HCT116 (cell line): ENCODE data around the gene TTC21B. TPM values are rescaled to one million over a fixed set of nuclear protein-coding genes. Genes with fewer than 3 reads are reported as not detected.

Experiments
- ATAC-seq: fragments of 200-7000 bp; cut with Tn5 transposase; 2 replicates; pipeline ENCODE4 v1.9.1; 2020; ENCODE audit warnings: mild to moderate bottlenecking, moderate library complexity
- BruUV-seq: library from RNA; stranded (reverse); fragments of 400-500 nt; replicated peaks from 2 replicates; lab custom pipeline; 2021; lab: Mats Ljungman, UMichigan
- CTCF ChIA-PET: fragments of 300-600 bp; sonication (Branson Sonifier 250); formaldehyde crosslinking; loops from one replicate; lab custom pipeline; 2021; ENCODE audit warnings: antibody characterized with exemption; lab: Charles Lee
- POLR2A ChIA-PET: fragments of 300-600, 350-600 bp; sonication (Branson Sonifier 250); formaldehyde crosslinking; loops from one replicate; lab custom pipeline; 2021; ENCODE audit warnings: antibody characterized with exemption; lab: Charles Lee
- RAD21 ChIA-PET, 2 experiments: fragments of 300-600 bp; sonication (Branson Sonifier 250); formaldehyde crosslinking; loops; one replicate each; lab custom pipeline; 2023; ENCODE audit warnings: low total read pairs in 2 of 2; ENCODE audit not compliant: uncharacterized antibody in 2 of 2, unreplicated experiment in 2 of 2, low non-redundant PET in 1 of 2; lab: Charles Lee
- DNase-seq: peaks from one replicate; pipeline ENCODE4 v3.0.0-alpha.2; 2010; ENCODE audit warnings: low read depth, low spot score
- H2AFZ ChIP-seq: fragments of 200-600 bp; shearing (Covaris generic), sonication (generic); 2 replicates; pipeline ENCODE4 v1.6.1; 2017; ENCODE audit warnings: low read depth, mixed run types, mixed read lengths, antibody characterized with exemption, low read length; ENCODE audit not compliant: poor library complexity, severe bottlenecking
- H3K27ac ChIP-seq: 2 replicates; pipeline ENCODE4 v1.5.1; 2012; ENCODE audit warnings: low read depth, low read length
- H3K27me3 ChIP-seq: fragments of 200-600 bp; sonication (generic); 2 replicates; pipeline ENCODE4 v1.6.1; 2016; ENCODE audit warnings: mixed run types, low read length, mixed read lengths; ENCODE audit not compliant: insufficient read depth
- H3K36me3 ChIP-seq, 2 experiments: fragments of 200-500 bp in 1 of 2; fragments of 200-600 bp in 1 of 2; sonication (Bioruptor generic) in 1 of 2; sonication (generic) in 1 of 2; 2 replicates each; pipeline versions ENCODE4 v1.5.1 to v1.6.1; 2014 to 2016; ENCODE audit warnings: low read length in 2 of 2, inconsistent platforms in 1 of 2, mixed read lengths in 1 of 2, mixed run types in 1 of 2; ENCODE audit not compliant: insufficient read depth in 2 of 2, control insufficient read depth in 1 of 2
- H3K4me1 ChIP-seq, 2 experiments: fragments of 200-600 bp in 1 of 2; sonication (generic) in 1 of 2; 2 replicates each; pipeline versions ENCODE4 v1.5.1 to v1.6.1; 2012 to 2017; ENCODE audit warnings: low read length in 2 of 2, inconsistent platforms in 1 of 2, mild to moderate bottlenecking in 1 of 2, mixed read lengths in 1 of 2, mixed run types in 1 of 2, moderate library complexity in 1 of 2; ENCODE audit not compliant: insufficient read depth in 2 of 2, control insufficient read depth in 1 of 2
- H3K4me2 ChIP-seq: fragments of 200-600 bp; sonication (generic); 2 replicates; pipeline ENCODE4 v1.6.1; 2017; ENCODE audit warnings: mixed run types, low read length, mixed read lengths
- H3K4me3 ChIP-seq, 2 experiments: fragments of 200-600 bp in 1 of 2; sonication (generic) in 1 of 2; replicated peaks in 1 of 2; 2 replicates each; pipeline ENCODE4 v1.5.1; 2011 to 2016; ENCODE audit warnings: low read length in 2 of 2, control low read depth in 1 of 2, low read depth in 1 of 2, mild to moderate bottlenecking in 1 of 2, mixed read lengths in 1 of 2, mixed run types in 1 of 2
- H3K79me2 ChIP-seq: fragments of 200-600 bp; sonication (generic); 2 replicates; pipeline ENCODE4 v1.6.1; 2017; ENCODE audit warnings: mild to moderate bottlenecking, mixed run types, low read length, moderate library complexity, mixed read lengths; ENCODE audit not compliant: insufficient read depth
- H3K9ac ChIP-seq: fragments of 200-600 bp; sonication (generic); 2 replicates; pipeline ENCODE4 v1.6.1; 2016; ENCODE audit warnings: low read length, mixed read lengths
- H3K9me2 ChIP-seq: fragments of 200-600 bp; sonication (generic), shearing (Covaris generic); 2 replicates; pipeline ENCODE4 v1.6.1; 2017; ENCODE audit warnings: mixed run types, mild to moderate bottlenecking, moderate library complexity; ENCODE audit not compliant: insufficient read depth
- H3K9me3 ChIP-seq, 2 experiments: fragments of 200-500 bp in 1 of 2; fragments of 200-600 bp in 1 of 2; sonication (Bioruptor generic) in 1 of 2; sonication (generic) in 1 of 2; 2 replicates each; pipeline ENCODE4 v1.6.1; 2014 to 2017; ENCODE audit warnings: low read length in 2 of 2, mixed read lengths in 2 of 2, inconsistent platforms in 1 of 2, low read depth in 1 of 2, mild to moderate bottlenecking in 1 of 2, mixed run types in 1 of 2, moderate library complexity in 1 of 2; ENCODE audit not compliant: control insufficient read depth in 1 of 2, insufficient read depth in 1 of 2
- H4K20me1 ChIP-seq: fragments of 200-600 bp; sonication (generic), shearing (Covaris generic); 2 replicates; pipeline ENCODE4 v1.6.1; 2017; ENCODE audit warnings: mixed run types, mild to moderate bottlenecking, moderate library complexity; ENCODE audit not compliant: insufficient read depth
- CBX3 ChIP-seq: IDR thresholded peaks from 2 replicates; pipeline ENCODE4 v1.6.1; 2012; ENCODE audit warnings: low read depth
- CEBPB ChIP-seq: IDR thresholded peaks from 2 replicates; pipeline ENCODE4 v1.6.1; 2012; ENCODE audit warnings: low read depth
- ELF1 ChIP-seq: IDR thresholded peaks from 2 replicates; pipeline ENCODE4 v1.6.1; 2012; ENCODE audit warnings: low read depth, borderline replicate concordance
- EZH2phosphoT487 ChIP-seq: fragments of 200-600 bp; IDR thresholded peaks from 2 replicates; pipeline ENCODE4 v1.6.1; 2018; ENCODE audit warnings: antibody characterized with exemption, borderline replicate concordance
- FOSL1 ChIP-seq: IDR thresholded peaks from 2 replicates; pipeline ENCODE4 v1.6.1; 2012; ENCODE audit warnings: low read depth
- POLR2A ChIP-seq: IDR thresholded peaks from 2 replicates; pipeline ENCODE4 v1.7.0; 2011; ENCODE audit warnings: borderline replicate concordance; ENCODE audit not compliant: insufficient read depth, insufficient read length; ENCODE audit errors: extremely low read depth
- POLR2AphosphoS5 ChIP-seq: IDR thresholded peaks from 2 replicates; pipeline ENCODE4 v1.6.1; 2011; ENCODE audit warnings: mild to moderate bottlenecking, low read depth, low read length, moderate library complexity
- REST ChIP-seq: IDR thresholded peaks from 2 replicates; pipeline ENCODE4 v1.6.1; 2012; ENCODE audit warnings: low read depth
- SIN3A ChIP-seq: IDR thresholded peaks from 2 replicates; pipeline ENCODE4 v1.6.1; 2012; ENCODE audit warnings: low read depth
- SRF ChIP-seq: IDR thresholded peaks from 2 replicates; pipeline ENCODE4 v1.6.1; 2012; ENCODE audit warnings: low read depth
- TCF7L2 ChIP-seq: IDR thresholded peaks from 2 replicates; pipeline ENCODE4 v1.7.0; 2011; ENCODE audit warnings: borderline replicate concordance, inconsistent platforms; ENCODE audit not compliant: insufficient read depth, insufficient read length; ENCODE audit errors: extremely low read depth
- ZBTB33 ChIP-seq: IDR thresholded peaks from 2 replicates; pipeline ENCODE4 v1.6.1; 2011; ENCODE audit warnings: mild to moderate bottlenecking, low read length, moderate library complexity; ENCODE audit not compliant: insufficient replicate concordance; ENCODE audit errors: extremely low read depth
- intact Hi-C: fragments of 100-400 bp; cut with micrococcal nuclease; formaldehyde crosslinking; loops from 2 replicates; pipeline ENCODE4 v1.10.0; 2022
- total RNA-seq: library from RNA; stranded (reverse); gene quantifications from one replicate; pipeline ENCODE4 v1.2.1, GENCODE V29; 2021; ENCODE audit not compliant: unreplicated experiment

TTC21B gene
- total RNA-seq, 1 experiment from 2014 or later = 12.2 TPM

- CTCF ChIA-PET = interaction anchor here (0.9 to 3.6 kb wide), 2 partner anchors 175 to 659 kb away, joined by 4 to 26 read pairs; partner anchors contain the start of gene SCN1A
- Histone ChIP-seq H3K4me1 (peaks cover 0 to 15% of the 10 kb centered on the region in 2 experiments; a peak in 2 of 4 replicates), H3K9me3 (no peaks in the 10 kb centered on the region), H3K79me2 (peaks cover 26% of the 10 kb centered on the region), H2AFZ (no peak overlapping the region), H3K9ac (peak overlapping the region; percentile 60), H3K4me3 (peak overlapping the region; percentile 66 to 75), H3K27me3 (no peaks in the 10 kb centered on the region), H3K4me2 (peak overlapping the region; percentile 73), H3K9me2 (no peaks in the 10 kb centered on the region; the same call in 1 of the 2 replicates), H4K20me1 (no peaks in the 10 kb centered on the region; the same call in 1 of the 2 replicates), H3K27ac (no peak overlapping the region), H3K36me3 (no peaks in the 10 kb centered on the region; a peak in 1 of 4 replicates)
- TSS peak; percentile 66 for BruUV-seq
- TF ChIP-seq CBX3 = no peak
- DNase-seq (no peak), ATAC-seq (no peak)
- RAD21 ChIA-PET = no interaction called here
- POLR2A ChIA-PET = interaction anchor here (1.3 kb wide), 1 partner anchor 175 kb away, joined by 6 read pairs; the partner anchor contains the start of gene SCN1A
- intact Hi-C loops = loop anchor here (5.0 kb wide), 2 partner anchors 160 to 465 kb away; partner anchors contain the start of gene GALNT3
Observed at GRCh38 chr2:165952741-165953211, 800 bp downstream of the TTC21B start.

GRCh38 chr2:165952085-165952484, 1.5 kb downstream of the TTC21B start:
- no peak for DNase-seq
- no peaks in the 10 kb centered on the region; a peak in 1 of 4 replicates for H3K36me3 ChIP-seq
- H3K27me3 ChIP-seq = no peaks in the 10 kb centered on the region
- no peak for ATAC-seq
- H2AFZ ChIP-seq = no peak overlapping the region
- peak overlapping the region; percentile 73 for H3K4me2 ChIP-seq
- H3K4me3 ChIP-seq = peak overlapping the region in 1 of 2 experiments; percentile 66; a peak in 1 of 4 replicates
- H3K9me3 ChIP-seq = no peaks in the 10 kb centered on the region
- ChIA-PET RAD21 (no interaction called here), CTCF (interaction anchor here (3.6 kb wide), 1 partner anchor 176 kb away, joined by 26 read pairs; the partner anchor contains the start of gene SCN1A), POLR2A (no interaction called here)
- peaks cover 26% of the 10 kb centered on the region for H3K79me2 ChIP-seq
- H3K9me2 ChIP-seq = no peaks in the 10 kb centered on the region
- no peak overlapping the region for H3K27ac ChIP-seq
- intact Hi-C loops = loop anchor here (5.0 kb wide), 2 partner anchors 160 to 465 kb away; partner anchors contain the start of gene GALNT3
- H4K20me1 ChIP-seq = no peaks in the 10 kb centered on the region; the same call in 1 of the 2 replicates
- no peak overlapping the region for H3K9ac ChIP-seq
- peaks cover 0 to 15% of the 10 kb centered on the region in 2 experiments; a peak in 2 of 4 replicates for H3K4me1 ChIP-seq
- TF ChIP-seq ELF1 = no peak
- TF ChIP-seq CEBPB = no peak
- TF ChIP-seq TCF7L2 = no peak
- TF ChIP-seq SRF = no peak
- TF ChIP-seq FOSL1 = no peak
- no peak for TF ChIP-seq REST
- TF ChIP-seq ZBTB33 = no peak
- TF ChIP-seq POLR2AphosphoS5 = no peak
- TF ChIP-seq POLR2A = no peak
- TF ChIP-seq SIN3A = no peak
- no peak for TF ChIP-seq EZH2phosphoT487
- BruUV-seq = no TSS peak
